ENCODE measurements around the gene KIF21A.

Gene KIF21A

GRCh38 chr12:39314547-39314946 is 128.4 kb downstream of the KIF21A start:
- Histone ChIP-seq H4K20me1 (ENCODE audit: insufficient read depth) (no peaks in the 10 kb centered on the region), H3K9ac (no peak overlapping the region), H3K79me2 (ENCODE audit: insufficient read depth, low read depth) (no peaks in the 10 kb centered on the region)

GRCh38 chr12:39309516-39309915 is 133.4 kb downstream of the KIF21A start:
- no peak overlapping the region for H3K27ac ChIP-seq
- H3K9ac ChIP-seq, result no peak overlapping the region
- no peak overlapping the region for H3K4me2 ChIP-seq
- peaks cover 6% of the 10 kb centered on the region for H3K36me3 ChIP-seq (ENCODE audit: insufficient read depth)
- no peaks in the 10 kb centered on the region for H3K27me3 ChIP-seq (ENCODE audit: insufficient read depth, low read depth)
- no peaks in the 10 kb centered on the region for H4K20me1 ChIP-seq (ENCODE audit: insufficient read depth)
- H3K4me3 ChIP-seq (IDR thresholded peaks at IDR 0.05; ENCODE audit: insufficient read depth, low read depth, low read length), result no peak overlapping the region
- TF ChIP-seq CTCF (conservative IDR thresholded peaks at IDR 0.05; ENCODE audit: low read depth, low read length), result no peak
- H2AFZ ChIP-seq (ENCODE audit: low read depth), result no peak overlapping the region
- no peaks in the 10 kb centered on the region for H3K4me1 ChIP-seq (ENCODE audit: low read depth, poor library complexity, severe bottlenecking)
- no peaks in the 10 kb centered on the region for H3K79me2 ChIP-seq (ENCODE audit: insufficient read depth, low read depth)

More at GRCh38 chr12:39314547-39314946, 128.4 kb downstream of the KIF21A start:
- no peak overlapping the region for H3K4me3 ChIP-seq (IDR thresholded peaks at IDR 0.05; ENCODE audit: insufficient read depth, low read depth, low read length)
- H3K27me3 ChIP-seq (ENCODE audit: insufficient read depth, low read depth), result no peaks in the 10 kb centered on the region
- H3K4me1 ChIP-seq (ENCODE audit: low read depth, poor library complexity, severe bottlenecking), result no peaks in the 10 kb centered on the region
- no peak overlapping the region for H3K4me2 ChIP-seq
- TF ChIP-seq CTCF (conservative IDR thresholded peaks at IDR 0.05; ENCODE audit: low read depth, low read length), result no peak
- no peaks in the 10 kb centered on the region for H3K36me3 ChIP-seq (ENCODE audit: insufficient read depth)
- no peak overlapping the region for H2AFZ ChIP-seq (ENCODE audit: low read depth)
- no peak overlapping the region for H3K27ac ChIP-seq

GRCh38 chr12:39301422-39301821 is 141.5 kb downstream of the KIF21A start:
- Histone ChIP-seq H4K20me1 (ENCODE audit: insufficient read depth) (no peaks in the 10 kb centered on the region), H3K27ac (no peak overlapping the region), H3K4me2 (no peak overlapping the region), H3K27me3 (ENCODE audit: insufficient read depth, low read depth) (no peaks in the 10 kb centered on the region), H3K79me2 (ENCODE audit: insufficient read depth, low read depth) (no peaks in the 10 kb centered on the region), H3K4me1 (ENCODE audit: low read depth, poor library complexity, severe bottlenecking) (no peaks in the 10 kb centered on the region), H3K36me3 (ENCODE audit: insufficient read depth) (no peaks in the 10 kb centered on the region; the same call in none of the 2 replicates), H3K9ac (no peak overlapping the region), H2AFZ (ENCODE audit: low read depth) (no peak overlapping the region), H3K4me3 (IDR thresholded peaks at IDR 0.05; ENCODE audit: insufficient read depth, low read depth, low read length) (no peak overlapping the region)
- no peak for TF ChIP-seq CTCF (conservative IDR thresholded peaks at IDR 0.05; ENCODE audit: low read depth, low read length)

GRCh38 chr12:39300799-39301198 is 142.1 kb downstream of the KIF21A start:
- Histone ChIP-seq H3K79me2 (ENCODE audit: insufficient read depth, low read depth) (no peaks in the 10 kb centered on the region), H3K4me1 (ENCODE audit: low read depth, poor library complexity, severe bottlenecking) (no peaks in the 10 kb centered on the region), H3K36me3 (ENCODE audit: insufficient read depth) (no peaks in the 10 kb centered on the region; the same call in none of the 2 replicates), H3K27ac (no peak overlapping the region), H3K27me3 (ENCODE audit: insufficient read depth, low read depth) (no peaks in the 10 kb centered on the region), H3K4me2 (no peak overlapping the region), H2AFZ (ENCODE audit: low read depth) (no peak overlapping the region), H3K4me3 (IDR thresholded peaks at IDR 0.05; ENCODE audit: insufficient read depth, low read depth, low read length) (no peak overlapping the region), H3K9ac (no peak overlapping the region), H4K20me1 (ENCODE audit: insufficient read depth) (no peaks in the 10 kb centered on the region)
- no peak for TF ChIP-seq CTCF (conservative IDR thresholded peaks at IDR 0.05; ENCODE audit: low read depth, low read length)

Data from KMS-11 (cell line).